Measurements from ENCODE around the gene NEDD4L.
A peak's percentile ranks its signal among the peaks of the same experiment; 100 is the strongest.

The NEDD4L gene

DNA sequence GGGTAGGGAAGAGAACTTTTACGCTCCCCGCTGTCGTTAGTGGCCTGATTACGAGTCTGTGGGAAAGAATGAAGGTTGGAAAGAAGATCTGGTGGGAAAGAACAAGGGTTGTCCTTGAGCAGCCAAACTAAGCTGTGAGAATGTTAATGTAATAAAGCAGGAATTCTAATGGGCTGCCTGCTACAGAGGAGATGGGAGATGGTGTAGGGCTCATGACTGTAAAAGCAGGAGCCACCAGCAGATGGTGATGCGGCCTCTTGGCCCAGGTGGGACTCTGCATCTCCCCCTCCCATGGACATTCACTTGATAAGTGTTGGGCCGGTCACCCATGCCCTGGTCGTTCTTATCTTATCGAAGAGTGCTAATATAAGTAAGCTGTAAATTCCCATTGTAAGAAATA lies 150.0 kb downstream of the NEDD4L start:
- POLR2A ChIA-PET = interaction anchor here (0.5 kb wide), 1 partner anchor 61 kb away, joined by 3 read pairs; no protein-coding TSS in a partner anchor
- CTCF ChIA-PET = interaction anchor here (0.6 to 10.5 kb wide), 15 partner anchors 9 to 201 kb away, joined by 3 to 72 read pairs (median 3); no protein-coding TSS in a partner anchor
- Histone ChIP-seq H3K4me3 (ENCODE audit: low read depth, low read length) (no peak overlapping the region), H3K9me3 (ENCODE audit: control insufficient read depth, insufficient read depth, low read depth, low read length) (no peaks in the 10 kb centered on the region), H3K36me3 (ENCODE audit: control insufficient read depth in 2 of 2, insufficient read depth in 1 of 2, low read length in 2 of 2) (no peaks in the 10 kb centered on the region), H3K4me1 (ENCODE audit: control insufficient read depth, insufficient read depth, low read length) (peaks cover 12% of the 10 kb centered on the region), H3K27ac (ENCODE audit: extremely low read depth, low read depth, low read length) (no peak overlapping the region)
- TF ChIP-seq ZNF660 (tag by site-specific recombination; IDR thresholded peaks at IDR 0.05) (no peak), ZNF132 (tag by site-specific recombination; IDR thresholded peaks at IDR 0.05; ENCODE audit: borderline replicate concordance) (no peak), ZBTB7A (tag by site-specific recombination; IDR thresholded peaks at IDR 0.05; ENCODE audit: low read depth) (no peak), YY1 (tag by site-specific recombination; IDR thresholded peaks at IDR 0.05) (no peak), ZNF248 (tag by site-specific recombination; IDR thresholded peaks at IDR 0.05) (no peak), GLIS1 (tag by site-specific recombination; IDR thresholded peaks at IDR 0.05) (no peak), ZNF112 (tag by site-specific recombination; IDR thresholded peaks at IDR 0.05) (no peak), ZNF76 (tag by site-specific recombination; IDR thresholded peaks at IDR 0.05; ENCODE audit: borderline replicate concordance, low read depth) (no peak), ZNF23 (tag by site-specific recombination; IDR thresholded peaks at IDR 0.05; ENCODE audit: borderline replicate concordance) (no peak), HOXC10 (CRISPR knock-in tag; IDR thresholded peaks at IDR 0.05) (no peak), ZFP41 (tag by site-specific recombination; IDR thresholded peaks at IDR 0.05; ENCODE audit: borderline replicate concordance) (no peak), GLIS2 (tag by site-specific recombination; IDR thresholded peaks at IDR 0.05) (no peak), ZNF19 (tag by site-specific recombination; IDR thresholded peaks at IDR 0.05; ENCODE audit: low read depth) (no peak), ZNF138 (tag by site-specific recombination; IDR thresholded peaks at IDR 0.05; ENCODE audit: borderline replicate concordance) (no peak), ZNF621 (tag by site-specific recombination; IDR thresholded peaks at IDR 0.05) (no peak), ZBTB21 (tag by site-specific recombination; IDR thresholded peaks at IDR 0.05) (no peak), MEIS1 (CRISPR knock-in tag; IDR thresholded peaks at IDR 0.05; ENCODE audit: borderline replicate concordance) (no peak), ZNF473 (tag by site-specific recombination; IDR thresholded peaks at IDR 0.05) (no peak)
- TF ChIP-seq, protein P1, sequence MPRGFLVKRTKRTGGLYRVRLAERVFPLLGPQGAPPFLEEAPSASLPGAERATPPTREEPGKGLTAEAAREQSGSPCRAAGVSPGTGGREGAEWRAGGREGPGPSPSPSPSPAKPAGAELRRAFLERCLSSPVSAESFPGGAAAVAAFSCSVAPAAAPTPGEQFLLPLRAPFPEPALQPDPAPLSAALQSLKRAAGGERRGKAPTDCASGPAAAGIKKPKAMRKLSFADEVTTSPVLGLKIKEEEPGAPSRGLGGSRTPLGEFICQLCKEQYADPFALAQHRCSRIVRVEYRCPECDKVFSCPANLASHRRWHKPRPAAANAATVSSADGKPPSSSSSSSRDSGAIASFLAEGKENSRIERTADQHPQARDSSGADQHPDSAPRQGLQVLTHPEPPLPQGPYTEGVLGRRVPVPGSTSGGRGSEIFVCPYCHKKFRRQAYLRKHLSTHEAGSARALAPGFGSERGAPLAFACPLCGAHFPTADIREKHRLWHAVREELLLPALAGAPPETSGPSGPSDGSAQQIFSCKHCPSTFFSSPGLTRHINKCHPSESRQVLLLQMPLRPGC (tag by site-specific recombination; IDR thresholded peaks at IDR 0.05) = no peak
- TF ChIP-seq, protein P2, sequence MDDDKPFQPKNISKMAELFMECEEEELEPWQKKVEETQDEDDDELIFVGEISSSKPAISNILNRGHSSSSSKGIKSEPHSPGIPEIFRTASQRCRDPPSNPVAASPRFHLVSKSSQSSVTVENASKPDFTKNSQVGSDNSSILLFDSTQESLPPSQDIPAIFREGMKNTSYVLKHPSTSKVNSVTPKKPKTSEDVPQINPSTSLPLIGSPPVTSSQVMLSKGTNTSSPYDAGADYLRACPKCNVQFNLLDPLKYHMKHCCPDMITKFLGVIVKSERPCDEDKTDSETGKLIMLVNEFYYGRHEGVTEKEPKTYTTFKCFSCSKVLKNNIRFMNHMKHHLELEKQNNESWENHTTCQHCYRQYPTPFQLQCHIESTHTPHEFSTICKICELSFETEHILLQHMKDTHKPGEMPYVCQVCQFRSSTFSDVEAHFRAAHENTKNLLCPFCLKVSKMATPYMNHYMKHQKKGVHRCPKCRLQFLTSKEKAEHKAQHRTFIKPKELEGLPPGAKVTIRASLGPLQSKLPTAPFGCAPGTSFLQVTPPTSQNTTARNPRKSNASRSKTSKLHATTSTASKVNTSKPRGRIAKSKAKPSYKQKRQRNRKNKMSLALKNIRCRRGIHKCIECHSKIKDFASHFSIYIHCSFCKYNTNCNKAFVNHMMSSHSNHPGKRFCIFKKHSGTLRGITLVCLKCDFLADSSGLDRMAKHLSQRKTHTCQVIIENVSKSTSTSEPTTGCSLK (tag by site-specific recombination; IDR thresholded peaks at IDR 0.05) = no peak
- TF ChIP-seq, protein P3, sequence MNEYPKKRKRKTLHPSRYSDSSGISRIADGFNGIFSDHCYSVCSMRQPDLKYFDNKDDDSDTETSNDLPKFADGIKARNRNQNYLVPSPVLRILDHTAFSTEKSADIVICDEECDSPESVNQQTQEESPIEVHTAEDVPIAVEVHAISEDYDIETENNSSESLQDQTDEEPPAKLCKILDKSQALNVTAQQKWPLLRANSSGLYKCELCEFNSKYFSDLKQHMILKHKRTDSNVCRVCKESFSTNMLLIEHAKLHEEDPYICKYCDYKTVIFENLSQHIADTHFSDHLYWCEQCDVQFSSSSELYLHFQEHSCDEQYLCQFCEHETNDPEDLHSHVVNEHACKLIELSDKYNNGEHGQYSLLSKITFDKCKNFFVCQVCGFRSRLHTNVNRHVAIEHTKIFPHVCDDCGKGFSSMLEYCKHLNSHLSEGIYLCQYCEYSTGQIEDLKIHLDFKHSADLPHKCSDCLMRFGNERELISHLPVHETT (tag by site-specific recombination; IDR thresholded peaks at IDR 0.05) = no peak
- TF ChIP-seq, protein P4, sequence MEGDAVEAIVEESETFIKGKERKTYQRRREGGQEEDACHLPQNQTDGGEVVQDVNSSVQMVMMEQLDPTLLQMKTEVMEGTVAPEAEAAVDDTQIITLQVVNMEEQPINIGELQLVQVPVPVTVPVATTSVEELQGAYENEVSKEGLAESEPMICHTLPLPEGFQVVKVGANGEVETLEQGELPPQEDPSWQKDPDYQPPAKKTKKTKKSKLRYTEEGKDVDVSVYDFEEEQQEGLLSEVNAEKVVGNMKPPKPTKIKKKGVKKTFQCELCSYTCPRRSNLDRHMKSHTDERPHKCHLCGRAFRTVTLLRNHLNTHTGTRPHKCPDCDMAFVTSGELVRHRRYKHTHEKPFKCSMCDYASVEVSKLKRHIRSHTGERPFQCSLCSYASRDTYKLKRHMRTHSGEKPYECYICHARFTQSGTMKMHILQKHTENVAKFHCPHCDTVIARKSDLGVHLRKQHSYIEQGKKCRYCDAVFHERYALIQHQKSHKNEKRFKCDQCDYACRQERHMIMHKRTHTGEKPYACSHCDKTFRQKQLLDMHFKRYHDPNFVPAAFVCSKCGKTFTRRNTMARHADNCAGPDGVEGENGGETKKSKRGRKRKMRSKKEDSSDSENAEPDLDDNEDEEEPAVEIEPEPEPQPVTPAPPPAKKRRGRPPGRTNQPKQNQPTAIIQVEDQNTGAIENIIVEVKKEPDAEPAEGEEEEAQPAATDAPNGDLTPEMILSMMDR (tag by site-specific recombination; IDR thresholded peaks at IDR 0.05) = peak; percentile 74; the same call in 1 of the 2 replicates
- TF ChIP-seq, protein P5, sequence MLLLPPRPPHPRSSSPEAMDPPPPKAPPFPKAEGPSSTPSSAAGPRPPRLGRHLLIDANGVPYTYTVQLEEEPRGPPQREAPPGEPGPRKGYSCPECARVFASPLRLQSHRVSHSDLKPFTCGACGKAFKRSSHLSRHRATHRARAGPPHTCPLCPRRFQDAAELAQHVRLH (tag by site-specific recombination; IDR thresholded peaks at IDR 0.05) = no peak
- TF ChIP-seq, protein P6, sequence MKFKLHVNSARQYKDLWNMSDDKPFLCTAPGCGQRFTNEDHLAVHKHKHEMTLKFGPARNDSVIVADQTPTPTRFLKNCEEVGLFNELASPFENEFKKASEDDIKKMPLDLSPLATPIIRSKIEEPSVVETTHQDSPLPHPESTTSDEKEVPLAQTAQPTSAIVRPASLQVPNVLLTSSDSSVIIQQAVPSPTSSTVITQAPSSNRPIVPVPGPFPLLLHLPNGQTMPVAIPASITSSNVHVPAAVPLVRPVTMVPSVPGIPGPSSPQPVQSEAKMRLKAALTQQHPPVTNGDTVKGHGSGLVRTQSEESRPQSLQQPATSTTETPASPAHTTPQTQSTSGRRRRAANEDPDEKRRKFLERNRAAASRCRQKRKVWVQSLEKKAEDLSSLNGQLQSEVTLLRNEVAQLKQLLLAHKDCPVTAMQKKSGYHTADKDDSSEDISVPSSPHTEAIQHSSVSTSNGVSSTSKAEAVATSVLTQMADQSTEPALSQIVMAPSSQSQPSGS (tag by site-specific recombination; IDR thresholded peaks at IDR 0.05; ENCODE audit: low read depth) = no peak
- TF ChIP-seq, protein P7, sequence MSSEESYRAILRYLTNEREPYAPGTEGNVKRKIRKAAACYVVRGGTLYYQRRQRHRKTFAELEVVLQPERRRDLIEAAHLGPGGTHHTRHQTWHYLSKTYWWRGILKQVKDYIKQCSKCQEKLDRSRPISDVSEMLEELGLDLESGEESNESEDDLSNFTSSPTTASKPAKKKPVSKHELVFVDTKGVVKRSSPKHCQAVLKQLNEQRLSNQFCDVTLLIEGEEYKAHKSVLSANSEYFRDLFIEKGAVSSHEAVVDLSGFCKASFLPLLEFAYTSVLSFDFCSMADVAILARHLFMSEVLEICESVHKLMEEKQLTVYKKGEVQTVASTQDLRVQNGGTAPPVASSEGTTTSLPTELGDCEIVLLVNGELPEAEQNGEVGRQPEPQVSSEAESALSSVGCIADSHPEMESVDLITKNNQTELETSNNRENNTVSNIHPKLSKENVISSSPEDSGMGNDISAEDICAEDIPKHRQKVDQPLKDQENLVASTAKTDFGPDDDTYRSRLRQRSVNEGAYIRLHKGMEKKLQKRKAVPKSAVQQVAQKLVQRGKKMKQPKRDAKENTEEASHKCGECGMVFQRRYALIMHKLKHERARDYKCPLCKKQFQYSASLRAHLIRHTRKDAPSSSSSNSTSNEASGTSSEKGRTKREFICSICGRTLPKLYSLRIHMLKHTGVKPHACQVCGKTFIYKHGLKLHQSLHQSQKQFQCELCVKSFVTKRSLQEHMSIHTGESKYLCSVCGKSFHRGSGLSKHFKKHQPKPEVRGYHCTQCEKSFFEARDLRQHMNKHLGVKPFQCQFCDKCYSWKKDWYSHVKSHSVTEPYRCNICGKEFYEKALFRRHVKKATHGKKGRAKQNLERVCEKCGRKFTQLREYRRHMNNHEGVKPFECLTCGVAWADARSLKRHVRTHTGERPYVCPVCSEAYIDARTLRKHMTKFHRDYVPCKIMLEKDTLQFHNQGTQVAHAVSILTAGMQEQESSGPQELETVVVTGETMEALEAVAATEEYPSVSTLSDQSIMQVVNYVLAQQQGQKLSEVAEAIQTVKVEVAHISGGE (tag by site-specific recombination; conservative IDR thresholded peaks at IDR 0.05; ENCODE audit: low read depth) = no peak
